Activated CD4-positive, alpha-beta T cell treated with anti-CD3 and anti-CD28 coated beads, Interleukin-2, amount 50 U/mL, for 4 hours (primary cell): Measurements from ENCODE around the gene STOML3.

Experiments used
- DNase-seq, 2 experiments: peaks; one replicate each; pipeline ENCODE4 v3.0.0-alpha.2; 2020

Gene STOML3

GRCh38 chr13:38979891-38980749 is 10.5 kb downstream of the STOML3 start:
- DNase-seq = no peak

GRCh38 chr13:38970380-38971051 is 20.1 kb downstream of the STOML3 start:
- no peak for DNase-seq

- DNase-seq = no peak
Observed at GRCh38 chr13:38969187-38969586, 21.4 kb downstream of the STOML3 start.

- no peak for DNase-seq
Observed at GRCh38 chr13:38967446-38967845, 23.2 kb downstream of the STOML3 start.

GRCh38 chr13:38965281-38965680 is 25.4 kb downstream of the STOML3 start:
- no peak for DNase-seq

- DNase-seq = no peak
Observed at GRCh38 chr13:38960175-38960574, 30.5 kb downstream of the STOML3 start.

- DNase-seq = no peak
Observed at GRCh38 chr13:38957794-38958592, 32.6 kb downstream of the STOML3 start.

GRCh38 chr13:38954844-38955243 is 35.8 kb downstream of the STOML3 start:
- no peak for DNase-seq

GRCh38 chr13:38954291-38954690 is 36.3 kb downstream of the STOML3 start:
- DNase-seq = no peak

- DNase-seq = no peak
Observed at GRCh38 chr13:38952827-38953226, 37.8 kb downstream of the STOML3 start.

GRCh38 chr13:38951525-38952313 is 38.9 kb downstream of the STOML3 start:
- DNase-seq = no peak

GRCh38 chr13:38950987-38951386 is 39.6 kb downstream of the STOML3 start:
- DNase-seq = no peak

GRCh38 chr13:38947054-38947453 is 43.6 kb downstream of the STOML3 start:
- DNase-seq = no peak

- no peak for DNase-seq
Observed at GRCh38 chr13:38944219-38944618, 46.4 kb downstream of the STOML3 start.

- DNase-seq = no peak
Observed at GRCh38 chr13:38943231-38943630, 47.4 kb downstream of the STOML3 start.

GRCh38 chr13:38941353-38941945 is 49.2 kb downstream of the STOML3 start:
- no peak for DNase-seq

- DNase-seq = no peak
Observed at GRCh38 chr13:38933786-38934185, 56.8 kb downstream of the STOML3 start.

- no peak for DNase-seq
Observed at GRCh38 chr13:38922170-38922569, 68.5 kb downstream of the STOML3 start.

GRCh38 chr13:38921081-38921480 is 69.5 kb downstream of the STOML3 start:
- no peak for DNase-seq
